CD4-positive, alpha-beta T cell treated with Interleukin-12 subunit alpha and Interleukin-12 subunit beta, for 1 hour (primary cell): Measurements from ENCODE around the gene SERPINF2.
A peak's percentile ranks its signal among the peaks of the same experiment; 100 is the strongest.
"Not testable (repeated sequence)": the region's sequence is repeated elsewhere in the genome, so short reads cannot be mapped to it uniquely, and the experiment has no call there.

Source experiments
- DNase-seq: peaks from one replicate; pipeline ENCODE4 v3.0.0-alpha.2; 2020

SERPINF2 gene

DNA sequence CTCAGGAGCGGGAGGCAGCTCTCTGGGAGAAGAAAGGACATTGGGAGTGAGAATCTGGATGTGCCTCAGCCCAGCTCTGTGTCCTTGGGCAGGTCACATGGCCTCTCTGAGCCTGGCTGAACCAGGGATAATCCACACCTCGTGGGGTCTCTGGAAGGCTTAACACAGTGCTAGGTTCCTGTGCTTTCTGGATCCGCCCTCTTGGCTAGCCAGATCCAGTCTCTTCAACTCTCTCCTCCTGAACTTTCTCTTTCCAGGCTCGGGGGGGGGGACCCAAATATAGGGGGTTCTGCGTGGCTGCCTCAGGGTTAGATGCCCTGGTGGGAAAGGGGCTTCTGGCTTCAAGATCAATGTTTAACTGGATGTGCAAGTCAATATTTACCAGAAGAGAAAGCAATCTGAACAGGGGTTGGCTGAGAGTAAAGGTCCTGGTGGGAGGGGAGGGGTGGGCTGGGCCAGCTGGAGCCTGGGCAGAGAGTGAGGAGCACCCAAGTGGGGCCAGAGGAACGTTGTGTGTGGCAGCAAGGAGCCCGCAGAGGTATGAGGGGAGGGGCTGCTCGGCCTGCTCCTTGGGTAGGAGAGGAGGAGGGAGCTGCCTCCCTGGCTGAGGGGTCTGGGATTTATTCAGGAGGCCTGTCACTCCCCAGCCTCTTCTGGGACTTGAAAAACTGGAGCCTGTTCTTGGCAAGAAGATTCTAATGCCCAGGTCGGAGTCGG, at the start of gene SERPINF2:
SERPINF2 (plus strand) TSS at position 501 of the 717 bp plus-strand sequence. CDS start 2,125 bp downstream, outside the sequence.
- no peak for DNase-seq

DNA sequence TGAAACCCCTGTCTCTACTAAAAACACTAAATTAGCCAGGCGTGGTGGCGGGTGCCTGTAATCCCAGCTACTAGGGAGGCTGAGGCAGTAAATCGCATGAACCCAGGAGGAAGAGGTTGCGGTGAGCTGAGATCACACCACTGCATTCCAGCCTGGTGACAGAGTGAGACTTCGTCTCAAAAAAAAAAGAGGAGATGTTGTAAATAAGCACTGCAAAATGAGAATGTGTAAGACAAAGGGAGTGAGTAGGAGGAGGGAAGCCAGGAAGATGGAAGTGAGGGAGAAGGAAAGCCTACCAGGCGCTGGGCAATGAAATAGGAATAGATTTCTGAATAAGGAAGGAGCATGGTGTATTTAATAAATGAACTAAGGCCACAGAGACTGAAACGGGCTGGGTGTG, 49.3 kb upstream of the SERPINF2 start:
- DNase-seq: no peak

DNA sequence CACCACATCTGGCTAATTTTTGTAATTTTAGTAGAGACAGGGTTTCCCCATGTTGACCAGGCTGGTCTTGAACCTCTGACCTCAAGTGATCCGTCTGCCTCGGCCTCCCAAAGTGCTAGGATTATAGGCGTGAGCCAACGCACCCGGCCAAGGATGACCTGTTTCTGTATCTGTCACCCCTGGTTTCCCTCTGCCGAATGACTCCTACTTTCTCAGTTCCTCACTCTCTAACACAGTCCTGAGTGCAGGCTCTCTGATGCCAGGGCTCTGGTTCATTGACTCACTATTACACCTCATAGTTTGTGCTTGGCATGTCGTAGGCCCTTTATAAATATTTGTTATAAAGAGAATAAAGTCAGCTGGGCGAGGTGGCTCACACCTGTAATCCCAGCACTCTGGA, 47.3 kb upstream of the SERPINF2 start:
- DNase-seq: no peak

DNA sequence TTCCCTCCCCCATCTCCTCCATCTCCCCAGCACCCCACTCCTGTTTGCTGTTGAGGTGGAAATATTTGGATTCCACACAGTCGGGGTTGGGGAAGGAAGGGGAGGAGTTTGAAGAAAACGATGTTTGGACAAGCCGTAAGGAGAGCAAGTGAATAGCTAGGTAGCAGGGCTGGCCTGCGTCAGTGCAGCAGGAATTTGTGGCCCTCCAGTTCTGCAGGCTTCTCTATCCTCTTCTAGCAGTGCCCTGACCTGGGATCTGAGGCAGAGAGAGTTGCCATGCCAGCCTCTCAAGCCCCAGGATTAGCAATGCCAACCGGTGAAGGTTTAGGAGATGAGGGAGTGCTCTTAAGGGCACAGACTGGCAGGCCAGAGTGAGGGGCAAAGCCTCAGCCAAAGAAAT, 45.0 kb upstream of the SERPINF2 start:
- no peak for DNase-seq

DNA sequence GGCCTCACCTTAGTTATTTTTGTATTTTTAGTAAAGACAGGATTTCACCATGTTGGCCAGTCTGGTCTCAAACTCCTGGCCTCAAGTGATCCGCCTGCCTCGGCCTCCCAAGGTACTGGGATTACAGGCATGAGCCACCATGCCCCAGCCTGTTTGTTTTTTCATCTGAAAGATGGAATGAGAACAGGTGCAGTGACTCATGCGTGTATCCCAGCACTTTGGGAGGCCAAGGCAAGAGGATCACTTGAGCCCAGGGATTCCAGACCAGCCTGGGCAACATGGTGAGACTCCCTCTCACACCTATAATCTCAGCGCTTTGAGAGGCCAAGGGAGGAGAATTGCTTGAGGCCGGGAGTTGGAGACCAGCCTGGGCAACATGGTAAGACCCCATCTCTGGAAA, 42.8 kb upstream of the SERPINF2 start:
- not testable (repeated sequence) for DNase-seq

DNA sequence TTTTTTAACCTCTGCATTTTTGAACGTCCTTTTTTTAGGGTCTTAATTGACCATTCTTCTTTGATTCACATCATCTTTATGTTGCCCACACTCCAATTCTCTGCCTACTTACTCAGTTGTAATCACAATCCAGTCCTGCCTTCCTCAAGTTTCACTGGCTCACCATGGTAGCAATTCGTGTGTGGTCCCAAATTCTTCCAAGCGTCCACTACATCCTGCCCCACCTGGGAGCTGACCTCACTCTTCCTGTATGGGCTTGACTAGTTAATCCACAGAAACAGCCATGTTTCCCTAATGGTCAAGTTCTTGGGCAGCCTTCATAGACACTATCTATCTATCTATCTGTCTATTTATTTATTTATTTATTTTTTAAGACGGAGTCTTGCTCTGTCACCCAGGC, 39.6 kb upstream of the SERPINF2 start:
- no peak for DNase-seq

DNA sequence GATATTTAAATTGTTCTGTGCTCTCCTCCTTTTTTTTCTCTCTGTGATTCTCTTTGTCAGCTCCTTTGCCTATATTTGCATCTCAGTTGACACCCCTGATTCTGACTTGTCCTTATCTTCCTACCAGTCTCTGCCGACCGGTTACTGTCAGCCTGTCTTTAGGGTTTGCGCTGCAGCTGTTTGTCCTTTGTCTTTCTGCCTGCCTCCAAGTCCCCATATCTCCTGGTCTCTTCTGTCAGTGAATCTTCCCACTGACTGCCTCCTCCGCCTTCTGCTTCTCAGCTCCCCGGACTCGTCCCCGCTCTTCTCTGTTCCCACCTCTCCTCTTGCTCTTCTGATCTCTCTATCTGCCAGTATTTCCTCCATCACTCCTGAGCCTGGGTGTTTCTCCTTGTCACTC, 37.7 kb upstream of the SERPINF2 start:
- no peak for DNase-seq

DNA sequence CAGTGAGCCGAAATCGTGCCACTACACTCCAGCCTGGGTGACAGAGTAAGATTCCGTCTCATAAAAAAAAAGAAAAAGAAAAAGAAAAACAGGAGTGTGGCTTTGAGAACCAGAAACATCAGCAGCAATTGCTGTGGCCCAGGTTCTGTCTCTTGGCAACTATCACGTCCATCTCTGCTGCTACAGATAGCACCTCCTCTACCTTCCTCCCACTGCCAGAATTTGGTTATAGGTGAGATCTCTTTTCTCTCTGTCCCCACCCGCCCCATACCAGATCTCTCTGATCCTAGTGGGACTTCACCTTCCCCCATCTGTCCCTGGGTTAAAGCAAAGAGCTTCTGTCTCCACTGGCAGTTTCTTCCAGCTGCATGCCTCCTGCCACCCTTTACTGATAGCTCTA, 35.6 kb upstream of the SERPINF2 start:
- peak; percentile 62 for DNase-seq

DNA sequence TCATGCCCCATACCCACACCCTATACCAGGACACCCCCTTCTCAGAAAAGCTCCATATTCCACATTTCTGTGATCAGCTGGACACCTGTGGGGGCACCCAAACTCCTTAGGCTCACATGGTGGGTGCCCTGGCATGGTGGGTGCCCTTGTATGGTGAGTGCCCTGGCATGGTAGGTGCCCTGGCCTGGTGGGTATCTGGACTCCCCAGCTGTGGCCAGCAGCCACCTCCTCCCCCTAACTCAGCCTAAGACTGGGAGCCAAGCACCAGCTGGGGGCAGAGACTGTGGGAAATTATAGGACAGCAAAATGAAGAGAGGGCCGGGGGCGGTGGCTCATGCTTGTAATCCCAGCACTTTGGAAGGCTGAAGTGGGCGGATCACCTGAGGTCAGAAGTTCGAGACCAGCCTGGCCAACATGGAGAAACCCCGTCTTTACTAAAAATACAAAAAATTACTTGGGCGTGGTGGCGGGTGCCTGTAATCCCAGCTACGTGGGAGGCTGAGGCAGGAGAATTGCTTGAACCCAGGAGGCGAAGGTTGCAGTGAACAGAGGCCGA, 33.8 kb upstream of the SERPINF2 start:
- DNase-seq: not testable (repeated sequence)

DNA sequence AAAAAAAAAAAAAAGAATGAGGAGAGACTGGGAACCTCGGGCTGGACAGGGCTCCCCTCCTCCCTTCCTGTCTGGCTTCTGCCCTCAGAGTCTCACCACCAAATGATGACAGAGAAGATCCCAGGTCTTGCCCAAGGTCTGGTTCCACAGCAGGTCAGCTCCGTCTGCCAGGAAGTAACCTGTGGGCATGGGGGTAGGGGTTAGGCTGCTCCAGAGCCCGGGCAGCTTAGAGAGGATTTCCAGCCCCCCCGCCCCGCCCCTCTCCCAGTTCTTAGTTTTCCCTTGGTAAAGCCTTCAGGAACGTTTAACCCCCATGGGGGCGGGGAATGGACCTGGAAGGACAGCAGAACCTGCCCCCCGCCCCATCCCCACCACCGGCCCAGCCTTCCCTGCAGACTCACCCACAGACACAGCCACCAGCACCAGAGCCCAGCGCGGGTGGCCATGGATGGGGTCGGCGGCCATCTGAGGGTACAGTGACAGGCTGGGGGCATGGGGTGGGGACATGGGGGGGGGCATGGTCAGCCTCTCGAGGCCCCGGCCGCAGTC, 33.2 kb upstream of the SERPINF2 start:
- no peak for DNase-seq

DNA sequence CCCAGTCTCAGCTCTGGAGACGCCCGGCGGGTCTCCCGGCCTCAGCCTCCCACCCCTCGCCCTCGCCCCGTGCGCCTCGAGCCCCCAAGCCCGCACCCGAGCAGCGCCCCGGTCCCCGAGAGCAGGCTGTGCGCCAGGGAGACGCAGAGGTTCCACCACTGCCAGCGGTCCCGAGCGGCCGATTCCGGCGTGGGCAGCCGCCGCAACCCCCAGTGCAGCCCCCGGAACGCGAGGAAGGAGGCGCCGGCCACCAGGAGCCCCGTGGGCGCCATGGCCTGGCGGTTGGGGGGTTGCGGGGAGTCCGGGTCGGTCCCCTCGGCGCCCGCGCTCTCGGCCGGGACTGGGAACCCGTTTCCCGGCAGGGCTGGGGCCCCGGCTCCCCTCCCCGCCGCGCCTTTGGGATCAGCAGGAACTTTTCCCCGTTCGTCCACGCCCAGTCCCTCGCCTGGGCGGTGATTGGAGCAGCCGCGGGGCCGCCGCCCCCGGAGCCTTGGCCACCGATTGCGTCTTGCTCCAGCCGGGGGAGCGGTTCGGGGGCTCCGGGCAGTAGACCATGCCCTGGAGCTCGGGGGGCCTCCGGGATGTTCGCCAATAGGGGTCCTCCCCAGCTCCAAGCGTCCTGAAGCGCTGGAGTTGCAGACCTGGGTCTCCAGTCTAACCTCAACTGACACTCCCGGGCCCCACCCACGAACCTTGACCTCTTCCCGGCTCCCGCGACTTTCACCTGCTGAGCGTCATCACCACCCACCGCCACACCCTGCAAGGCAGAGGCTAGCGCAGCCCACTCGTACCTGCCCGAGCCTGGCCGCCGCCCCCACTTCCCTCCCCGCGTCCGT, 32.5 kb upstream of the SERPINF2 start, which contains the start of gene TLCD2:
TLCD2 (minus strand) TSS at position 407 of the 836 bp plus-strand sequence; CDS start at position 272, 135 bp downstream.
- no peak for DNase-seq

DNA sequence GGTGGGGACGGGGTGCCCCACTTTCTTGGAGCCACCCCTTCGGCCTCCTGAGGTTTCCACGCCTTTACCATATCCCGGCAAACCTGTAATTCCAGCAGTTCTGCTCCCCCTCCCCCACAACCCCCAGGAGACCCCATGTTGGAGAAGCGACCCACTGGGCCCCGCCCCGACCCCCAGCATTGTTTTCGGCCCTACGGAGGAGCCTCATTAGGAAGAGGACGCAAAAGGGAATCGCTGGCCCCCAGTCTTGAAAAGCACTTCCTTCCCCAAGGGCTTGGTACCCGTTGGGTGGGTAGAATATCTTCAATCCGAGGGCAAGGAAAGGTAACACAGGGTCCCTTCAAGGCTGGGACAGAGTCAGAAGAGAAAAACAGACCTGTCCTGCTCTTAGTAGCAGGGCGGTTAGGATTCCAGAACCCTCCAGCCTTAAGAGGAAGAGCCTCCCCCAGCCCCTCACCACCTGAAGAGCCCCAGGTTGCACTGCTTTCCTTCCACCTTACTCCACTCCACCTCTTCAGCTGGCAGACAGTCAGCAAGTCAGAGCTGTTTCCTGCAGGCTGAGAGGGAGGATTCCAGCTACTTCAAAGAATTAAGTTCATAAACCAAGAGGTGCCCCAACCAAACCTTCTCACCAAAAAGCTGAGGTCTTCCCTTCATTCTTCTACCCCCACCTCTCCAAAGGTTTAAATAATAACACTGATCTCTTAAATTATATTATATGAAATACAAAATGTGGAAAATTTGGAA, 31.7 kb upstream of the SERPINF2 start:
- DNase-seq: no peak

DNA sequence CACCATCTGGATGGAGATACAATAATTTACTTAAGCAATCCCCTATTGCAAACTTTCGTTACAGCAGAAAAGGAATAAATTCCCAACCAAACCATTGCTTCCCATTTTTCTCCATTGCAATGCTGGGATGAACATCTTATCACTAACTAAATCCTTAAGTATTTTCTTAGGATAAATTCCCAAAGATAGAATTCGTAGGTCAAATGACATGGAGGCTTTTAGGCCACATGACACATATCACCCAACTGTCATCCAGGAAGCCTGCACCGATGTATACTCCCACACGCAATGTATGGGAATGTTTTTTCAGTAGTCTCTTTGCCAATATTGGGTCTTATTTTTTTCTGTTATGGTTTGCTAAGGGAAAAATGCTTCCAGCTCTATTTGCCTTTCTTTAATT, 30.9 kb upstream of the SERPINF2 start:
- no peak for DNase-seq

DNA sequence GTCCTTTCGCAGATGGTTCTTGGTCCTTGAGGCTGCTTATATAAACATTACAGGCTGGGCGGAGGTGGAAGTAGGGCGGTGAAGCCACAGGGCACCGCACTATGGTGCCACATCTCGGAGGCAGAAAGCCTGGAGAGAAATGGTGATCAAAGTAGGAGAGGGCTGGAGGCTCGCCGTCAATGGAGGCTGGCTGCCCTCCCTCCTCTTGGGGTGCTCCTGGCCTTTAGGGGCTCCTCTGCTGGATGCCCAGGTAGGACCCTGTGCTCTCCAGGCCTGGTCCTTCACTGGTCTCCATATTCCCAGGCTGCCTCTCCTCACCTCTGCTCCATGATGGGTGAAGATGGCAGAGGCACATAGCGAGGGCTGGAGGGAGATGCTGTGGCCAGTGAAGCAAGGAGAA, 30.4 kb upstream of the SERPINF2 start:
- no peak for DNase-seq

DNA sequence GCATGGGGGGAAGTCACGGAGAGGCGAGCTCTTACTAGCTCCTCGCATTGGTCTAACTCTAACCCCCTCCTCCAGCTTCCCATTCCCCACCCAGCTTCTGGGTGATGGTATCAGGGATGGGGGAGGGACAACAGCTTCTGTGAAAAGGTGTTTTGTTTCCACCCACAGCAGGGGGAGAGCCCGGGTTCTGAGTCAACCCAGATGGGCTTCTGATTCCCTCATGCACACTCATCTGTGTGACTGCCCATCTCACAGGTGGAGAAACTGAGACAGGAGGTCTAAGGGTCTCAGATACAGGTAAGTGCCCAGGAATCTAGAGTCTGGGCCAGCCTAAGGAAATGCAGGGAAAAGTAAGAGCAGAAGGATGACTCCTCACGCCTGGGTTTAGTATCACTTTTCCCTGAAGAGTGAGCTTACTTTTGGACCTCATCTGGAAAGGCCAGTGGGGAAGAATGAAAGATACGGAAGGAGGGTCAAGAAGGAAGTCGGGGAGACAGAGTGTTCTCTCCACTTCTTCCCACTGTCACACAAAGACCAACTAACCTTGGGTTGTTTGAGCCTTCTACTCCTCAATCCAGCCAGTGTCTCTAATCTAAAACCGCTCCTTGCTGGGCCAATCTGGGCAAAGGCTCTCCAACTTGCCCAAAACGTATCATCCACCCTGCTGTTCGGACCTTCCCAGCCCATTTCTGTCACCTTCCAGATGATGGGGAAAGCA, 29.4 kb upstream of the SERPINF2 start:
- no peak for DNase-seq

DNA sequence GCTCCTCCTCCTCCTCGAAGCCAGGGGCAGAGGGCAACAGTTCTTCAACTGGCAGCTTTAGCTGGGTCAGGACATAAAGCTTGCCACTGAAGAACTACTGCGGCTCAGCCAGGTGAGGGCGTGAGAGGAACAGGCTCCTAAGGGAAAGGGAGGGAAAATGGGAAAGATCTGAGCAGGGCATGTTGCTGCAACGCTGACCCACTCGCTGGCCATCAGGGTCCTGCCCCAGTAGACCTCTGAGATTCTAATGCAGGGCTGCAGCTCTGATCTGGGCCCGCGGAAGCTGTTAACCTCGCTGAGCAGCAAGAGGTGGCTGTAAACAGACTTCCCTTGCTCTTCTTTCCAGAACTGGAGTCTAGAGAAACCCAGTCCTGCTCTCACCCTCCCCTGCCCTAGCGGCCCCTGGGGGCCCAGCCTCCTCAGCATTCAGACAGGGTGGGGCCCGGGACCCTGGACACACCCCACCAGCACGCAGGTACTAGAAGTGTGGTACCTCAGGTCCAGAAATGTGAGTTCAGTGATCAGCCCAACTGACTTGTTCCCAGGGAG, 28.7 kb upstream of the SERPINF2 start:
- no peak for DNase-seq

DNA sequence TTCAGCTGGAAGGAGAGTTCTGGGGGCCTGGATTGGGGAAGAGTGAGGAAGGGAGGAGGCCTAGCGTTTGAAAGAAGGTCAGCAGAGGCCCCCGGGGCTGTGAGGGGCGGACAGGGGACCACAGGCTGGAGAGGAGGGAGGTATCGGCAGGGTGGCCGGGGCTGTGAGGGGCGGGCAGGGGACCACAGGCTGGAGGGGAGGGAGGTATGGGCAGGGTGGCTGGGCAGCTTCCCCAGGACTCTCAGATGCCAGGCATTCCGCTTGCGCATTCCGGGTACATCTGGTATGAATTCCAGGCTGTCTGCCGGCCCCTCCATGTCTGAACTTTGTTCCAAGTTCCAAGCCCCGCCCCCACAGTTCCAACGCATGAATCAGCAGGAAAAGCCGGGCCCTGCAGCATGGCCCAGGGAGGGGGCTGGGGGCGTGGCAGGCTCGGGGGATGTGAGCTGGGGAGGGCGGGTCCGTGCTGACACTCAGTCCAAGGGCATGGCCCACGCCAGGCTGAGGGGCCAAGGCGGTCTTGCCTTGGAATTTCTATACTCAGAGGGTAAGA, 28.2 kb upstream of the SERPINF2 start:
- no peak for DNase-seq

DNA sequence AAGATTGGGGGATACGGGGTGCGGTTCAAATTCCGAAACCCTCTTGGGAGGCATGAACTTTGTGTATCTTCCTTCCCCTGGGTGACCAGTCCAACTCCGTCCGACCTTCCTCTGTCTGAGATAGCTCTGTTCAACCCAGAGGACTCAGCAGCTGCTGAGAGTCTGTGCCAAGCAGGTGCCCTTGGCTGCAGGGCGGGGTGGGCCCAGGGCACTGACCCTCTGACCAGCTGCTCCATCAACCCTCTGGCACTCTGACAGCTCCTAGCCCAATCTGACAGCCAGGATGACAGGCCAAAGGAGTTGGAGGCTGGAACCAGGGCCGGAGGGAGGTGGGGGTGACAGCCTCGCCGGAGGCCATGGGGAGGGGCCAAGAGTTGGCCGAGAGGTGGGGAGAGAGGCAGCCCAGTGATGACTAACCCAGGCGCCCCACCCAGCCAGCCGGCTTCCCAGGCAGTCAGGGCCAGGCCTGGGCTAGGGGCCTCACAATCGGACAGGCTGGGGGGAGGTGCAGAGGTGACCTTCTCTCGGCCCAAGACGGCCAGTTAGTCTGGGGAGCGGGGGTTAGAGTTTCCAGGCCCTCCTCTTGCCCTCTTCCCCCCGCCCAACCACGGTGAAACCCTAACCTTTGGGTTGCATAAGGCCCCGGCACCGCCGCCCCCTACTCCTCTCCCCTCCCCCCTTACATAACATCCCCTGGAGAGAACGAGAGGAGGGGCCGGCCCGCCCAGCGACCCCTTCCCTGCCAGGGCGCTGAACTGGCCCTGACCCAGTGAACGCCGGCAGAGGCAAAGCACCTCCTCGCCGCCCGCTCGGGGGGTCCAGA, 27.5 kb upstream of the SERPINF2 start:
- DNase-seq: peak; percentile 57

DNA sequence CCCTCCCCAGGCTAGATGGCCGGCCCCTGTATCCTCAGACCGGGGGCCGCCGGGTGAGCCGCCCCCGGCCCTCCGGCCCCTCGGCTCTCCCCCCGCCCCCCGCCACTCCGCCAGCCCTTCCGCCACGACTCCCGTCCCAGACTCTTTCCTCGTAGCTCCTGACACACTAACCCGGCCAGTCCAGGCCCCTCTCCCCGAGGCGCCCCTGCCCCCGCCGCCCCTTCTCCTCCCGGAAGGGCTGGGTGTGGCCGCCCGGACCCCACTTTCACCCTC, 26.9 kb upstream of the SERPINF2 start:
- DNase-seq: no peak

DNA sequence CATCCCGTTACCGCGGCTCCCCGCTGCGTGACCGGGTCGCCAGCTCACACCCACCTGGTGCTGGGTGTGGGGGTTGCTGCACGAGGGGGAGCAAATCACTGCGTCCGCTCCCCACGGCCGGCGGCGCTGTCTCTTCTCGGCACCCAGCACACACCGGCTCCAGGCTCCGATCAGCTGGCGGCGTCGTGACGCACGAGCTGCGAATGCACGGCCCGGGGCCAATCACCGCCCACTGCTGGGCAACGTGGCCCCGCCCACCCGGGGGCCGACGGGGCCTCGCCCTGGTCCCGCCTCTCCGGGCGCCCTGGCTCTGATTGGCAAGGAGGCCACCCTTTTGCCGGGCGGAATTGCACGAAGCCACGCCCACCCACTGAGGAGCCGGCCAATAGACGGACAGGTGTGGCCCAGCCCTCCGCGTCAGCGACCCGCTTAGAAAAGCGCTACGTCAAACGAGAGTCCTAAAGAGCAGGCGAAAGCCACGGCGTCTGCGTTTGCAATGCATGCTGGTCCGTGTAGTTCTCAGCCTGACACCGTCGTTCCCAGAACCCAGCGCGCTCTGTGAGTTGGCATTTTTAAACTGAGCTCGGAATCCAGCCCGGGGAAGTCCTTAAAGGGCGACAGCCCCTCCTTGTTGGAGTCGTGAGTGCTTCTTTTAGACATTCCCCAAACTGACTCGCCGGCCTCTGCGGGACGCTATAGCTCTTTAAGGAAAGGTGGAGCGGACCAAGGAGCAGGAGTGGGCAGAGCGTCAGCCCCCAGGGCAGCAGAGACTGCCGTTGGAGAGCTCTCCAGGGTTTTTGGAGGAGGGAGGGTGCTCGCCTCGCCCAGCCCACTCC, 26.4 kb upstream of the SERPINF2 start:
- DNase-seq: peak; percentile 100
